Activated CD8-positive, alpha-beta memory T cell treated with anti-CD3 and anti-CD28 coated beads for 36 hours (primary cell): ENCODE measurements around the gene MS4A10. TPM values are rescaled to one million over a fixed set of nuclear protein-coding genes. Genes with fewer than 3 reads are reported as not detected.

Source experiments
- CTCF ChIA-PET: fragments of 350-600 bp; sonication (Branson Sonifier 250); formaldehyde crosslinking; loops from one replicate; lab custom pipeline; 2021; ENCODE audit warnings: antibody characterized with exemption; lab: Charles Lee
- POLR2A ChIA-PET: fragments of 350-600 bp; sonication (Branson Sonifier 250); formaldehyde crosslinking; loops from one replicate; lab custom pipeline; 2021; ENCODE audit warnings: antibody characterized with exemption; lab: Charles Lee
- total RNA-seq, 2 experiments: library from RNA; stranded (reverse); gene quantifications; one replicate each; pipeline ENCODE4 v1.2.3, GENCODE V29; 2021

MS4A10 gene
- total RNA-seq, 2 experiments from 2014 or later: not detected

DNA sequence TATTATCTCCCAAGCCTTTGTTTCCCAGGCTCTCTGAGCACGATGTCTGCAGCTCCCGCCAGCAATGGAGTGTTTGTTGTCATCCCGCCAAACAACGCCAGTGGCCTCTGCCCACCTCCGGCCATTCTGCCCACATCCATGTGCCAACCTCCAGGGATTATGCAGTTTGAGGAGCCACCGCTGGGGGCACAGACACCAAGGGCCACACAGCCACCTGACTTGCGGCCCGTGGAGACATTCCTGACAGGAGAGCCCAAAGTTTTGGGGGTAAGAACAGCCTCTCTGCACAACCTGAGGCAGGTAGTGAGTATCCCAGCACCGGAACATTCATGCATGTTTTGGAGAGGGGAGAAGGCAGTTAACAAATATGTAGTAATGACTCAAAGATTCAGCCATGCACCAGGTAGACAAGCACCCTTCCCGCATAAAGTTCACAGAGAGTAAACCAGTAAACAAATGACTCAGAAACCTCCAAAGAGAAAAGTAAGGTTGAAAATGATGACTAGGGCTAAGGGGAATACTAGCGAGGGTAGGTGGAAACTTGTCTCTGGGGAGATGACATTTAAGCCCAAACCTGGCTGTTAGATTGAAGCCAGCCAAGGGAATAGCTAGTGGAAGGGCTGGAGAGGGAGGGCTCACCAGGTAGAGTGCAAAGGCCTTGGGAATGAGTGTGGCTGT is 21.3 kb upstream of the MS4A10 start:
- ChIA-PET CTCF (interaction anchor here (1.3 to 2.5 kb wide), 2 partner anchors 12 to 15 kb away, joined by 3 to 7 read pairs; no protein-coding TSS in a partner anchor), POLR2A (no interaction called here)

- CTCF ChIA-PET: no interaction called here
- POLR2A ChIA-PET: no interaction called here
Measured at GRCh38 chr11:60764879-60765278, 20.3 kb upstream of the MS4A10 start.

- POLR2A ChIA-PET: interaction anchor here (0.7 kb wide), 1 partner anchor 98 kb away, joined by 3 read pairs; no protein-coding TSS in a partner anchor
- CTCF ChIA-PET: interaction anchor here (0.6 to 1.0 kb wide), 2 partner anchors 8 to 363 kb away, joined by 3 to 4 read pairs; partner anchors contain the start of gene MS4A15
Measured at GRCh38 chr11:60765355-60765754, 19.8 kb upstream of the MS4A10 start.

DNA sequence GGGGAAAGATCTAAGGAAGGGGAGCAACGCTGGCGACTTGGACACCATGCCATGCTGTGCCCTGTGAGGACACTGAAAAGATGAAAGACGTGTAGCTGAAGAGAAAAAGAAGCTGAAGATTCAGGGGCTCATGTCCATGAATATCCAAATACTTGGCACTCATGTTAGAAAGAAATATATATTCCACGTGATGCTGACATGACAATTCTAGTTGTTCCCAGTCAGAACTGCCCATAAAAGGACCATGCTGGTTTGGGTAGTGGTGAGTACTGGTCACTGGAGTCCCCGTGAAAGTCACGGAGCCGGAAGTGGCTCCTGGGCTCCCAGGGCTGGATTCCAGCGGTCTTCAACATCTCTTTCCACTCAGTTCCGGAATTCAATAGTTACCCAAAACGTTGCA is 18.6 kb upstream of the MS4A10 start:
- CTCF ChIA-PET: interaction anchor here (1.6 kb wide), 1 partner anchor 29 kb away, joined by 3 read pairs; no protein-coding TSS in a partner anchor
- POLR2A ChIA-PET: no interaction called here

GRCh38 chr11:60767388-60767811 is 17.7 kb upstream of the MS4A10 start:
- POLR2A ChIA-PET: no interaction called here

GRCh38 chr11:60768202-60768601 is 16.9 kb upstream of the MS4A10 start:
- ChIA-PET POLR2A (no interaction called here), CTCF (interaction anchor here (2.9 kb wide), 1 partner anchor 11 kb away, joined by 9 read pairs; no protein-coding TSS in a partner anchor)

More at GRCh38 chr11:60767388-60767811, 17.7 kb upstream of the MS4A10 start:
- CTCF ChIA-PET: interaction anchor here (1.6 to 2.9 kb wide), 2 partner anchors 12 to 29 kb away, joined by 3 to 9 read pairs; no protein-coding TSS in a partner anchor

DNA sequence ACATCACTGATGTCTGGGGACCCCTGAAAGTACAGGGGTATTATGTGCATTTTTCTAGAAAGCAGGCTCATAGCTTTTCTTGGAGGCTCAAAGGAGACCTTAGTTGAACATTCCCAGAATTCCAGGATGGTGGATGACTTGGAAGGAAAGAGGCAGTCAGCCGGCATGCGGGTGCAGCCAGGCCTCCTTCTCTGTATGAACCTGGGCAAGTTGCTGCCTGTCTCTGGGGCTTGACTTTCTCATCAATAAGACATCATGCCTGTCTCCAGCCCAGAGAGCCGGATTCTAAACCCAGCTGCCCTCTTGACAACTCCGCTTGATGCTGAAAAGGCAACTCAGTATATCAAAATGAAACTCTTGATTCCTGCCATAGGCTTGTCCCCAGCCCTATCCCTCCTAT is 15.9 kb upstream of the MS4A10 start:
- CTCF ChIA-PET: interaction anchor here (1.7 to 2.9 kb wide), 2 partner anchors 9 to 10 kb away, joined by 5 to 9 read pairs; no protein-coding TSS in a partner anchor
- POLR2A ChIA-PET: no interaction called here

DNA sequence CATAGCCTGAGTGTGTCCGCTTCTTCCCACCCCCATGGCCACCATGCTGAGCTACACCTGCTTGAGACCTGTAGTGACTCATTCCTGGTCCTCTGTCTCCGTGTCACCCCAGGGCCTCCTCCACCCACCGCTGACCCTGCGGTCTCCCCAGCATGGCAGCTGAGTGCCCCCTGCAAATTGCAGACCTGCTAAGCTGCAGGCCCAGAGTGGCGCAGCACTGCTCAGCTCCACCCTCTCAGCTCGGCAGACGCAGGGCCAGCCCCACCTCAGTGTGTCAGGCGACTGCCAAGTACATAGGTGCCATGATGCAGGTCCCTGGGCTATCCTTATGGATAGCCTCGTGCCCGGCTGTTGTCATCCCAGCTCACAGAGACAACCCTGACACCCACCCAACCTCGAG is 15.3 kb upstream of the MS4A10 start:
- CTCF ChIA-PET: interaction anchor here (1.7 to 2.9 kb wide), 2 partner anchors 9 kb away, joined by 5 to 9 read pairs; no protein-coding TSS in a partner anchor
- POLR2A ChIA-PET: no interaction called here

GRCh38 chr11:60771146-60771545 is 14.0 kb upstream of the MS4A10 start:
- ChIA-PET CTCF (no interaction called here), POLR2A (no interaction called here)

GRCh38 chr11:60771879-60772525 is 13.1 kb upstream of the MS4A10 start:
- ChIA-PET CTCF (no interaction called here), POLR2A (no interaction called here)

DNA sequence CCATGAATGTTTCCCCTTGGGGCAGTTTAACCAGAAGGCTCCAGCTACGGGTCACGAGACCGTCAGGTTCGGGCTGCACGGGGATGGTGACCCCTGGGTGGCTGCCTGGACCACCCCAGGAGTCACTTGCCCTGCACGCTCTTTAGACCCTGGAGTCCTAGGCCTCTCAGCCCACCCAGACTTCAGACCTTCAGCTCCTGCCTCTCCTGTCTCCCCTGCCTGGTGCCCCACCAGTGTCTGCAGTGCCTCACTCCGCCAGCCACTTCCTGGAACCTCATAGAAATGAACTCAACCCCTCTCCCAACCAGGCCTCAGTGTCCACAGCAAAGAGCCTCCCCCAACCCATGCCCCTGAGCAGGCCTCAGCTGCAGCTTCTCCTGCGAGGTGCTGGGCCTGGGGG is 12.5 kb upstream of the MS4A10 start:
- CTCF ChIA-PET: no interaction called here
- POLR2A ChIA-PET: no interaction called here

GRCh38 chr11:60774726-60775125 is 10.4 kb upstream of the MS4A10 start:
- ChIA-PET POLR2A (no interaction called here), CTCF (interaction anchor here (0.9 to 1.7 kb wide), 4 partner anchors 11 to 113 kb away, joined by 3 to 8 read pairs (median 4); partner anchors contain the start of gene MS4A10)

GRCh38 chr11:60775420-60775961 is 9.6 kb upstream of the MS4A10 start:
- ChIA-PET POLR2A (no interaction called here), CTCF (interaction anchor here (0.6 to 1.9 kb wide), 7 partner anchors 10 to 371 kb away, joined by 3 to 8 read pairs (median 3); partner anchors contain the start of genes MS4A10 and PRPF19)

DNA sequence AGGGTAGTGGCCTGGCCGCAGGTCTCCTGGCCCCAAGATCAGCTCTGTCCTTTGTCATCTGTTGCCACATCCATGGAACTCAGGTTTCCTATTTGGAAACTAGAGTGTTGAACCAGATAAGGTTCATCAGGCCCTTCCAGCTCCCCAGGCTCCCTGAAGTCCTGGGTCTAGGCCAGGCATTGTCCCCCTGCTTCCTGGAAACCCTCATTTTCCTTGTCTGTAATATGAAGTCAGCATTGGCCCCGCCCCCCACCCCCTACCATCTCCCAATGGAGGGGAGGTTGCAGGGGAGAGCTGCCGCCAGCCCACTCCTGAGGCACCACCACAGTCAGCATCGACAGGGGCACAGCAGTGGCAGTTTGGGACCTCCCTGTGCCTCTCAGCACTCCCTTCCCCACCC is 9.0 kb upstream of the MS4A10 start:
- ChIA-PET CTCF (interaction anchor here (0.6 to 1.9 kb wide), 5 partner anchors 11 to 372 kb away, joined by 3 to 8 read pairs (median 3); no protein-coding TSS in a partner anchor), POLR2A (no interaction called here)

- POLR2A ChIA-PET: no interaction called here
- CTCF ChIA-PET: interaction anchor here (1.4 to 1.9 kb wide), 2 partner anchors 14 to 111 kb away, joined by 3 to 7 read pairs; no protein-coding TSS in a partner anchor
Measured at GRCh38 chr11:60777106-60777505, 8.0 kb upstream of the MS4A10 start.

DNA sequence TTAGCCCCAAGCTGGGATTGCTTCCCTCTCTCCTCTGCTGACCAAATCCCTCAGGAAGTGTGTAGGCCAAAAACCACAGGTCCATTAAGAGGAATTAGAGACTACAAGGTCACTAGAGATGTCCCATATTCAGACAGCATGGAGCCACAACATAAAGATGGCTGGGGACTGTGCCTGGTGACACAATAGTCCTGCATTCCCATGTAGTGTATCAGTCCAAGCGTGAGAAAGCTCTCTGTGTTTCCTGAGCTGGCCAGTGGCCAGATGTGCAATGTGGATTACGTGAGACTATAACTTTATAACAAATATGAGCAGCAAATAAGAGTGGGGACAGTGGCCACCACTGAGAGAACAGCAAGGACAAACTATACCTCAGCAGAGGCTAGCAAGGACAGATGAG is 7.6 kb upstream of the MS4A10 start:
- POLR2A ChIA-PET: no interaction called here
- CTCF ChIA-PET: interaction anchor here (1.4 to 2.6 kb wide), 2 partner anchors 9 to 110 kb away, joined by 3 to 9 read pairs; no protein-coding TSS in a partner anchor

GRCh38 chr11:60780065-60780464 is 5.1 kb upstream of the MS4A10 start:
- POLR2A ChIA-PET: no interaction called here
- CTCF ChIA-PET: interaction anchor here (1.5 to 2.6 kb wide), 2 partner anchors 11 to 51 kb away, joined by 4 to 9 read pairs; no protein-coding TSS in a partner anchor

GRCh38 chr11:60780774-60781173 is 4.4 kb upstream of the MS4A10 start:
- CTCF ChIA-PET: no interaction called here
- POLR2A ChIA-PET: no interaction called here

DNA sequence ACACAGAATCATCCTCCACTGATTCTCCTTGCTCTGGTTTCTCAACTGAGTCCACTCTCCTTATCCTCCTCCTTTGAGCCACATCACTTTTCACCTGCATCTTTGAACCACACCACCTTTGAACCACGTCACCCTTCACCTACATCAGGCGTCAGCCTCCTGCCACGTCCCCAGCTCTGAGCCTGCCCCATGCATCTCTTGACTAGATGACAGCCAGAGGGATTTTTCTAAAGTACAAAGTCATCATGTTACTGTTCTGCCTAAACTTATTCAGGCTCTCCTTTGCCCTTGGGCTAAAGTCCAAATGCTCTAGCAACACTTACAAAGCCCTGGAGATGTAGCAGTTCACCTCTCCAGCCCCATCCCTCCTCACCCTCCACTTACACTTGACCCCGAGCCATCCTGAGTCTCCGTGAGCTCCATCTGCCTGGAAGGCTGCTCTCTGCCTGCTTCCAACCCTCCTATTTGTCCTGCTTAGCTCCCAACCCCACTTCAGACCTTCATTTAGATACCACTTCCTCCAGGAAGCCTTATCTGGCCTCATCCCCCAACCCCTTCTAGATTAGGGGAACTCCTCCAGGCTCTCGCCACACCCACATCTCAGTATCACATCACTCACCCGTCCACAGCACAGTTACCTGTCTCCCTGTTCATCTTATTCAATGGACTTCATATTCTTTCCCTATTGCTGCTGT is 3.7 kb upstream of the MS4A10 start:
- ChIA-PET CTCF (no interaction called here), POLR2A (no interaction called here)
